Ovary (tissue), 9 donors: ENCODE measurements around the gene PAGR1. TPM values are rescaled to one million over a fixed set of nuclear protein-coding genes. Genes with fewer than 3 reads are reported as not detected.

Experiments used
- DNase-seq, 5 donors: peaks; one replicate each; pipeline ENCODE4 v3.0.0-alpha.2; 2019 to 2020
- H3K27ac ChIP-seq, 2 donors: fragments of 200-600 bp; one replicate each; pipeline versions ENCODE4 v1.5.1 to v1.8.0; 2019 to 2022
- H3K27me3 ChIP-seq: fragments of 200-600 bp; one replicate; pipeline ENCODE4 v1.8.0; 2022
- H3K36me3 ChIP-seq: fragments of 200-600 bp; sonication (generic); one replicate; pipeline ENCODE4 v1.5.1; 2019
- H3K4me1 ChIP-seq: one replicate; pipeline ENCODE4 v1.8.1; 2013; ENCODE audit warnings: mild to moderate bottlenecking, moderate library complexity; ENCODE audit not compliant: insufficient read depth
- H3K4me3 ChIP-seq: fragments of 200-600 bp; sonication (generic); one replicate; pipeline ENCODE4 v1.5.1; 2017
- H3K9me3 ChIP-seq, 2 donors: fragments of 200-600 bp in 1 of 2; sonication (generic) in 1 of 2; one replicate each; pipeline versions ENCODE4 v1.5.1 to v1.8.1; 2013 to 2019; ENCODE audit warnings: mild to moderate bottlenecking in 1 of 2, moderate library complexity in 1 of 2
- CTCF ChIP-seq, 3 donors: fragments of 450-650 bp in 2 of 3; fragments of 200-600 bp in 1 of 3; IDR thresholded peaks; one replicate each; pipeline versions ENCODE4 v1.5.1 to v1.8.0; 2016 to 2022; ENCODE audit warnings: antibody characterized with exemption in 3 of 3, mild to moderate bottlenecking in 1 of 3
- EP300 ChIP-seq: sonication (generic); formaldehyde crosslinking; IDR thresholded peaks from one replicate; pipeline ENCODE4 v1.6.1; 2017; ENCODE audit warnings: antibody characterized with exemption
- POLR2A ChIP-seq: fragments of 450-650 bp; IDR thresholded peaks from one replicate; pipeline ENCODE4 v1.6.1; 2017; ENCODE audit warnings: antibody characterized with exemption, mild to moderate bottlenecking, moderate library complexity
- WGBS, 3 donors: extraction: QIAGEN DNeasy Blood & Tissue Kit in 1 of 3; methylation state at CpG; one replicate each; pipeline versions ENCODE4 v1.1.5 to v1.1.7; 2013 to 2017; 5-methylcytosine and 5-hydroxymethylcytosine counted together
- intact Hi-C, 4 donors: fragments of 100-400 bp; cut with DNase I; formaldehyde crosslinking; loops; one replicate each; pipeline versions ENCODE4 v1.11.0 to v1.15.1; 2022 to 2023
- polyA plus RNA-seq, 2 donors: library from polyadenylated mRNA; stranded (reverse); fragments of 200-250 nt in 1 of 2; fragments of 350-450 nt in 1 of 2; fragmentation: Illumina TruSeq in 1 of 2; extraction: RNeasy Lipid Tissue Mini Kit (QIAGEN cat#74804) in 1 of 2; gene quantifications; one replicate each; pipeline ENCODE4 v1.2.3, GENCODE V29; 2013 to 2014
- total RNA-seq, 7 donors: library from RNA; depleted of rRNA in 2 of 7; stranded (reverse); fragments of >200 nt in 2 of 7; fragmentation: NEBNext Ultra II Directional in 3 of 7; extraction: Animal tissue kit (Norgen Biotek cat#: 25700) in 3 of 7; gene quantifications; one replicate each; pipeline versions ENCODE4 v1.1.0 to v1.2.4, GENCODE V29; 2016 to 2023
- donor health status: DM: no; HTN: no; CAD: no; lungs with moderate emphysema.
- donor health status: DM: no; HTN: no; CAD: no.
- donor health status: Bipolar disorder and iron deficiency.
- donor health status: DM: yes; HTN: yes; CAD: no.
- donor health status: DM: no; HTN: no; CAD: no.
- donor health status: DM: yes; HTN: yes; CAD: no.

Gene PAGR1
- total and polyA plus RNA-seq, 9 donors: 13.9 to 83.6 (median 63.3) TPM

GRCh38 chr16:29849505-29849904 lies 33.6 kb downstream of the PAGR1 start:
- 11 to 21% (median 17%) methylated on average over 5 of the region's 5 CpGs for WGBS, 3 donors
- H3K9me3 ChIP-seq: no peaks in the 10 kb centered on the region
- TF ChIP-seq POLR2A (no peak), CTCF (IDR thresholded peaks at IDR 0.05) (no peak), EP300 (no peak)
- intact Hi-C loops: loop anchor here in 2 of 4 donors (2.0 to 5.0 kb wide), 2 partner anchors 37 to 43 kb away; partner anchors contain the start of genes MAZ (in 1 of the 2) and PRRT2 (in 1 of the 2)
- peak in 1 of 5 donors; percentile 50 for DNase-seq
- H3K36me3 ChIP-seq: no peaks in the 10 kb centered on the region
- H3K4me1 ChIP-seq: peaks cover 5% of the 10 kb centered on the region
- no peaks in the 10 kb centered on the region for H3K27me3 ChIP-seq
- peak overlapping the region in 1 of 2 donors; percentile 64 for H3K27ac ChIP-seq
- no peak overlapping the region for H3K4me3 ChIP-seq

DNA sequence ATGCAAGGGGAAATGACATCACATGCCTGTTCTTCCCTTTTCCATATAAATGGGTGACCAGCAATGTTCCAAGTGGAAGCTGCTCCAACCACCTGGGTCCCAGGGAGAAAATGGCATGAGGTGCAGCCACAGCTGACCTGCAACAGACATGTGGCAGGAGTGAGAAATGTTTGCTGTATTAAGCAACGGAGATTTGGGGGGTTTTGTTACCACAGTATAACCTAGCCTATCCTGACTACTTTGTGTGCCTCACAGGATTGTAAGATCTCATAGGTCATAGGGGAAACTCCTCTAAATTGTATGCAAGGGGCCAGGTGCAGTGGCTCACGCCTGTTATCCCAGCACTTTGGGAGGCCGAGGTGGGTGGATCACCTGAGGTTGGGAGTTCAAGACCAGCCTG lies 35.0 kb downstream of the PAGR1 start:
- H3K27me3 ChIP-seq: no peaks in the 10 kb centered on the region
- H3K27ac ChIP-seq: no peak overlapping the region
- H3K36me3 ChIP-seq: no peaks in the 10 kb centered on the region
- peaks cover 5% of the 10 kb centered on the region for H3K4me1 ChIP-seq
- H3K9me3 ChIP-seq: no peaks in the 10 kb centered on the region
- 87 to 94% (median 91%) methylated on average over 3 of the region's 3 CpGs for WGBS, 3 donors
- no peak overlapping the region for H3K4me3 ChIP-seq
- intact Hi-C loops: loop anchor here in 1 of 4 donors (5.0 kb wide), 1 partner anchor 39 kb away; the partner anchor contains the start of gene PRRT2
- DNase-seq: no peak
- TF ChIP-seq CTCF (IDR thresholded peaks at IDR 0.05): no peak
- no peak for TF ChIP-seq POLR2A
- no peak for TF ChIP-seq EP300

DNA sequence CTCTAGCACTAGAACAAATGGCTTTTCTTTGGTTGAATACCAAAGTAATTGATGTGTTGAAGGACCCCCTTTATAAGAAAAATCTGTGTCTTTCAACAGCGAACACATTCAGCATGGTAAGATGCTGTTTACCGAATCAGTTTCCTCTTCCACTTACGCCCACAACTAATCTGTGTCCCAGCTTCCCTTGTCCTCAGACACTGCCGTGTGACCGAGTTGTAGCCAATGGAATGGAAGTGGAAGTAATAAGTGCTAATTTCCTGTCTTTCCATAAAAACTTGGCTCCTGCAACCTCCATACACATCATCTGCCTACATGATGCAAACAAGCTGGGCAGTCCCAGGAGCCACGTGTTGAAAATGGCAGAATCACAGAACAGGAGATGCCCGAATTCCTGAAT lies 36.7 kb downstream of the PAGR1 start:
- Histone ChIP-seq H3K36me3 (no peaks in the 10 kb centered on the region), H3K27ac (peak overlapping the region in 1 of 2 donors; percentile 37), H3K4me3 (no peak overlapping the region), H3K27me3 (no peaks in the 10 kb centered on the region), H3K9me3 (no peaks in the 10 kb centered on the region), H3K4me1 (peaks cover 5% of the 10 kb centered on the region)
- no peak for DNase-seq
- TF ChIP-seq POLR2A (no peak), CTCF (IDR thresholded peaks at IDR 0.05) (no peak), EP300 (no peak)
- WGBS, 3 donors: 17 to 31% (median 27%) methylated on average over 7 of the region's 7 CpGs
- intact Hi-C loops: loop anchor here in 1 of 4 donors (5.0 kb wide), 1 partner anchor 40 kb away; the partner anchor contains the start of gene PRRT2

GRCh38 chr16:29854520-29855100 lies 38.7 kb downstream of the PAGR1 start:
- no peak overlapping the region for H3K27ac ChIP-seq
- no peak for DNase-seq
- no peak for TF ChIP-seq EP300
- H3K27me3 ChIP-seq: no peaks in the 10 kb centered on the region
- intact Hi-C loops: loop anchor here in 1 of 4 donors (5.0 kb wide), 1 partner anchor 42 kb away; the partner anchor contains the start of gene PRRT2
- H3K36me3 ChIP-seq: no peaks in the 10 kb centered on the region
- 83 to 88% (median 85%) methylated on average over 5 of the region's 5 CpGs for WGBS, 3 donors
- H3K4me3 ChIP-seq: no peak overlapping the region
- H3K9me3 ChIP-seq: no peaks in the 10 kb centered on the region
- peaks cover 2% of the 10 kb centered on the region for H3K4me1 ChIP-seq

DNA sequence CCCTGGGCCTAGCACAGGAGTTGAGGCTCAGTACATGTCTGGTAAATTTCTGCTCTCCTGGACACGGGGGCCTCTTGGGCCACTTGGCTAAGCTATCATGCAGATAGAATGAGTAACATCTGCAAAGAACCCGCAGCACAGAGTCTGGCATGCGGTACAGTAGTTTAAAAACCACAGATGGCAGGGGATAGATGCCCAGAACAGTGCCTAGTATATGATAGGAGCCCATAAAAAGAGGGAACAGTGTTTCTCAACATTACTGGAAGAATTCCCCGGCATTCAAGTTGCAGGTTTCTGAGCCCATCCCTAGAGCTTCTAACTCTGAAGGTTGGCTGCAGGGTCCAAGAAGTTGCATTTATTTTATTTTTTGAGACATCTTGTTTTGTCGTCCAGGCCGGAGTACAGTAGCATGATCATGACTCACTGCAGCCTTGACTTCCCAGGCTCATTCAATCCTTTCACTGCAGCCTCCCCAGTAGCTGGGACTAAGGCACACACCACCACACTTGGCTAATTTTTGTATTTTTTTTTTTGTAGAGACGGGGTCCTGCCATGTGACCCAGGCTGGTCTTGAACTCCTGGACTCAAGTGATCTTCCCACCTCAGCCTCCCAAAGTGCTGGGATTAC lies 41.3 kb downstream of the PAGR1 start:
- 23 to 30% (median 23%) methylated on average over 7 of the region's 7 CpGs for WGBS, 3 donors
- H3K9me3 ChIP-seq: no peaks in the 10 kb centered on the region
- TF ChIP-seq EP300: no peak
- TF ChIP-seq POLR2A: no peak
- no peak for TF ChIP-seq CTCF (IDR thresholded peaks at IDR 0.05)
- intact Hi-C loops: no loop called here
- H3K27me3 ChIP-seq: no peaks in the 10 kb centered on the region
- no peaks in the 10 kb centered on the region for H3K36me3 ChIP-seq
- peaks cover 4% of the 10 kb centered on the region for H3K4me1 ChIP-seq
- no peak overlapping the region for H3K27ac ChIP-seq
- DNase-seq: no peak
- H3K4me3 ChIP-seq: no peak overlapping the region
